ENCODE measurements around the gene KRT75.

The KRT75 gene

GRCh38 chr12:52439420-52439819 is 5.2 kb upstream of the KRT75 start:
- no peak for DNase-seq

DNA sequence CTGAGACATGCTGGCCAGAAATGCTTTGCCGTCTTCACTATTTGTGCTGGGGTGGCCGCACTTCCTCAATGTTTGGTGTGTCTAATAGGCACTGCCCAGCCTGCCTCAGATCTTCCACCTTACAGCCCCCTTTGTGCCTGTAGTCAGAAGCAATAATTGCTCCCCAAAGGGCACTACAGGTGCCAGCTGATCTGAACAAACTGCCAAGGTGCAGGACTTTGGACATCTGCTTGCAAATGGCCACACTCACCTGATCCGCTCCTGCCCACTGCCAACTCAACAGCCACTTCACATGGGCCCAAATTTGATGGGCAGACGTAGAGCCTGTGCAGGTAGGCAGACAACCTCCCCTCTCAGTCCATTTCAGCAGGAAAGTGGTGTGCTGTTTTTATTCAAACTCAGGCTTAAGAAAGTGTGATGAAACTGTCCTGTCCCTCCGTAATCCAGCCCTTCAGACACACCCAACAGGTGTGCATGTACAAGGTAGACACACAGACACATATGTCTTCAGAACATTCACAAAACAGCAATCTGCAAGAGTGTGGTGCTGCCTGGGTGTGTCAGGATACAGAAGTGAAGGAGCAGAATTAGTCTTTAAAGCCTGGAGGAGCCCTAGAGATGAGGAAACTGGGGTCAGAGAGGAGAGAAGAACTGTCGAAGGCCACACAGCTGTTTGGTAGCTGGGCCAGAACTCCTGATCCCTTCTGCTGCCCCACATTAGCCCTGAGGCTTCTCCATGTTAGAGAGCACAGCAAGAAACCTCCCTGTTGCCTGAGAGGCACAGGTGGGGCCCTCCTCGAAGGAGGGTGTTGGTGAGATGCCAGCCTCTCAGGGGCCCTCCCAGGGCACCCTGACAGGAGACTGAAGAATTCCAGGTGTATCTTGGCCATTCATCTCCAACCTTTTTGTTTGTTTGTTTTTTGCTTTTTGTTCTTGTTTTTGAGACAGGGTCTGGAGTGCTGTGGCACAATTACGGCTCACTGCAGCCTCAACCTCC is 4.4 kb upstream of the KRT75 start:
- no peak for DNase-seq

GRCh38 chr12:52437508-52437907 is 3.3 kb upstream of the KRT75 start:
- DNase-seq, result no peak

DNA sequence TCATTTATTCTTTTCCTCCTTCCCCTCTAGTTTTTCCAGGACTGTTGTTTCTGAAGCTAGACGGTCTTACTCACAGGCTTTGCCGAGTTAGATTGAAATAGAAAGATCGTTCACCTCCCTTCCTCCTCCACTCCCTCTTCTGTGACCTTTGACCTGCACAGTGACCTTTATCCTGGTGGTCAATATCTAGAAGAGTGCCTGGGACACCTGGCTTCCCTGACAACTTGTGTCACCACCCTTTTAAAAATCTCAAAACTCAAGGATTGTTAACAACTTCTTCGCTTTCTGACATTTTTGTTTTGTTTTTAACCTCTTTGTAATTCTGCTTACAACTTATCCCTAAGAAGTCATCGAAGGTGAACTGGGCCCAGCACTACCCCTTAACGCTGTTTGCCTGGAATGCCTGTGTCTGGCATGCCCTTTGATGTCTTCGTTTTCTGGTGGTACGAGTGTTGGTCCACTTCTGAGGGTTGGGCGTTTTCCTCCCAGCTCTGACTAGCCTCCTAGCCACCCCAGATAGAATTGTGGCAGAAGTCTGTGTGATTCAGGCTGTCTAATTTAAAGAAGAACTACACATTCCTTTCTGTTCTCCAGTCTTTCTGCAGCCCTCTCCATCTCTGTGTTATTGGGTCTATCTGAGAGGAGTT is 2.8 kb upstream of the KRT75 start:
- no peak for DNase-seq

DNA sequence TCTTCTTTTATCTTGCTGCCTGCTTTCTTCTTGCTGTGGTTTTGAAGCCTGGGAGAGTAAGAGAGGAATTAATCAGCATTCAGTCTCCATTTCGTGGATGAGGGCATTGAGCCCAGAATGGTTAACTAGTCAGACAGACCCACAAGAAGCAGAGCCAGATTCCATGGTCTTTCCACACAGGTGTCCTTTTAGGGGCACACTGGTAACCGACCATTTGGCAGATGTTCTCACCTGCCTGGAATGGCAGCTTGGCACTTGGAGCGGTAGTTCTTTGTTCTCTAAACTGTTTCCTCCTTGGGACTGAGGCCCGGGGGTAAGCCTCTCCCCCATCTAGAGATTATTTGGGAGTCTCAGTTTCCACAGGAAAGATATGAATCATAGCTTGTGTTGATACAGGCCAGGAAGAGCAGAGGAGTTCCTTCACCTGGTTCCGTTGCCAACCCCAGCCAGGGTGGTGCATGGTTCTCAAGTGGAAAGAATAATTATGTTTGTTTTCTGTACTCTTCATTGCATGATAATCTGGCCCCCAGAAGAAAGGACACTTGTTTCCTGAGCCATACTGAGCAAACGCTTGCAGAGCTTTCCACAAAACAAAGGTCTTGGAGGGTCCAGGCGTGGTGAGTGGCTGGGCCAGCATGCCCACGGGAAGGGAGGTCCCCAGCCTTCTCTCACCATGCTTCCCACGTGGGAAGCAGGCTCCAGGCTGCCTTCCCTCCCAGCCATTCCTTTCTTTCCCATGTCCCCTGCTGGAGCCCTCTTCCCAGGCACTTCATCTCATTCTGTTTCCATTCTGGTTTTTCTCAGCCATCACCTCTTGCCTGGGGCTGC is 2.0 kb upstream of the KRT75 start:
- DNase-seq, result no peak

DNA sequence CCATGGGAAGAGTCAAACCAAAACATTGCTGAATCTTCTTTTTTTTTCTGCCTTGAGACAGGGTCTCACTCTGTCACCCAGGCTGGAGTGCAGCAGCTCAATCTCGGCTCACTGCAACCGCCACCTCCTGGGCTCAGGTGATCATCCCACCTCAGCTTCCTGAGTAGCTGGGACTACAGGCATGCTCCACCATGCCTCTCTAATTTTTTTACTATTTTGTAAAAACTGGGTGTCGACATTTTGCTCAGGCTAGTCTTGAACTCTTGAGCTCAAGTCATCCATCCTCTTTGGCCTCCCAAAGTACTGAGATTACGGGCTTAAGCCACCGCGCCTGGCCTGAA is 1.5 kb upstream of the KRT75 start:
- no peak for DNase-seq

DNA sequence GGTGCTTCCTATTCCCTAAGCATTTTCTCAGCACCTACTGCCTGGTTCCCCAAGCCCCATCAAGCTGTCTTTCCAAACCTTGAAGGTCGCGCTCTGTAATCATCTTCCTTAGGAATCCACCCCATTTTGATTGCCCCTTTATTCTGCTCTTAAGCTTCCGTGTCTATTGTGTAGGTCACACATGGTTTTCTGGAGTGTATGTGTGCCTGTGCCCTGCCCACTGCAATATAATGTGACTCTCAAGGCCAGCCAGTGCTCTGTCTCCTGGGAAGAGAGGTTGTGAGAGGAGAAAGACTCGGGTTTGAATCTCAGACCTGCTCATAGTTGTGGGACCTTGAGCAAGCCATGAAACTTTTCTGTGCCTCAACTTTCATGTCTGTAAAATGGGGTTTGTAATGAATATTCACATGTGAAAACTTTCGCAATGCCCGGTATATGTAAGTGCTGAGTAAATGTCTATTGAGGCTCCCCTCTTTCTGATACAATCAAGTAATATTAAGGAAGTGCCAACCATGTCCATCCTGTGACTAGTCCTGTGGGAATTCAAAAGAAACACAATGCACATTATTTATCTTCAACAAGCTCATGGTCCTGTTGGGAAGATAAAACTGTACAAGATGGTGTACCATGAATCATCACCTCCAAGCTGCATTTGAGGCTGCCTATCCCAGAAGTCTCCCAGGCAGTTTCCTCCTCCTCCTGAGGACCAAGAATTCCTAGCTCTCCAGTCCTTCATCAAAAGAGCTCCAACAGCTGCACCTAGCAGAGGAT is 774 bp upstream of the KRT75 start:
- no peak for DNase-seq

- DNase-seq, result no peak
Measured at GRCh38 chr12:52433501-52434080, 580 bp downstream of the KRT75 start.

- no peak for DNase-seq
Measured at GRCh38 chr12:52432559-52433207, 1.5 kb downstream of the KRT75 start.

DNA sequence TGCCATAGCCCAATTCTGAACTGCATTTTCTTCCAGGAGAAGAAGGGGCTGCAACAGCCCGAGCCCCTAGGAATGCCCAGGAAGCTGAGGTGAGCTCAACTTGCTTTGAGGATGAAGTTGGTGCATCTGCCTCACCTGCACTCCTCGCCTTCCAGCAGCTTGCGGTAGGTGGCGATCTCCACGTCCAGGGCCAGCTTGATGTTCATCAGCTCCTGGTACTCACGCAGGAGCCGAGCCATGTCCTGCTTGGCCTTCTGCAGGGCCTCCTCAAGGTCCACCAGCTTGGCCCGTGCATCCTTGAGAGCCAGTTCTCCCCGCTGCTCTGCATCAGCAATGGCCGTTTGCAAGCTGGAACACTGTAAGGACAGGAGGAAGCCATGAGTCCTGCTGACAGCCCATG is 6.0 kb downstream of the KRT75 start:
- DNase-seq, result peak; percentile 48

DNA sequence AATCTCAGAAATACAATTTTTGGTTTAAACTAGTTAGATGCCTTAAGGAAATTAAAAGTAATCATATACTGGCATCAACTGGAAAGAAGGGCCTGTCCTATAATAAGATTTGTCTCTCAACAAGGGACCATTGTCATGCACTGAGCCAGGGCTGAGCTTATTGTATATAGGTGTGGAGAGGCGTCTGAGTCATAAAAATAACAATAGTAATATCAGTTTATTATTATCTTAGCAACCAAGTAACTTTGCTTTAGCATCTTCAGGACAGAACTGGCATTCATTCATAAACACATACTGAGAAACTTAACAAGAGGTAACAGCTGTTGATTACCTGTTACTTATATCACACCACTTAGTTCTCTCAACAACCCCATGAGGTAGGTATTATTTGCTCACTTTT is 7.1 kb downstream of the KRT75 start:
- DNase-seq, result no peak

DNA sequence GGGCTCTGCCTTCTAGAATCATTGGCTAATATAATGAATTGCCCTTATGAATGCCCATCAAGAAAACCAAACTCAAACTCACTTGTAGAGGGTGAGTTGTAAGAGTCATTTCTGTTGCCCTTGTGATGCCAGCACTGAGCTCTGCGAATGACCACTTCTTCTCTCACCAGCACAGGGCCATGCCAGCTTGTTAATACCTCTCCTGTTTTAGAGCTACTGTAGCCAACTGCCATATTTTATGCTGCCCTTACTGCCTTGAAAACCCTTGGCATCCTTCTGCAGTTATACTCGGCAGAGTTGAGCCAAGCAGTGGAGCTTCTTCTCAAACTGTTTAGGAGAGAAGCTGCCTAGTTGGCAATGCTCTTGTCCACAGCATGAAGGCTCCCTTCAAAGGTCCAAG is 8.1 kb downstream of the KRT75 start:
- DNase-seq, result no peak

DNA sequence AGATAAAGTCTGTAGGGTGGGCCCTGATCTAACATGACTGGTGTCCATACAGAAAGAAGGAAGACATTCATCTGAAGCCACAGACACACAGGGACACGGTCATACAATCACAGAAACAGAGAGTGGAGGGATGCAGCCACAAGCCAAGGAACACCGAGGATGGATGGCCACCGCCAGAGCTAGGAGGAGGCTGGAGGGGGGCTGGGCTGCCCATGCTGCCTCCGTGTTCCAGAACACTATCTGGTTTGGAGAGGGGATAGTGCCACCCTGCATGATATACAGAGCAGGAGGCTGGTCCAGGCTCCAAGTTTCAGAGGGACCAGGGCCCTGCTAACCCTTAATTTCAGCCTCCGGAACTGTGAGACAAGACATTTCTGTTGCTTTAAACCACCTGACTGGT is 8.7 kb downstream of the KRT75 start:
- no peak for DNase-seq

DNA sequence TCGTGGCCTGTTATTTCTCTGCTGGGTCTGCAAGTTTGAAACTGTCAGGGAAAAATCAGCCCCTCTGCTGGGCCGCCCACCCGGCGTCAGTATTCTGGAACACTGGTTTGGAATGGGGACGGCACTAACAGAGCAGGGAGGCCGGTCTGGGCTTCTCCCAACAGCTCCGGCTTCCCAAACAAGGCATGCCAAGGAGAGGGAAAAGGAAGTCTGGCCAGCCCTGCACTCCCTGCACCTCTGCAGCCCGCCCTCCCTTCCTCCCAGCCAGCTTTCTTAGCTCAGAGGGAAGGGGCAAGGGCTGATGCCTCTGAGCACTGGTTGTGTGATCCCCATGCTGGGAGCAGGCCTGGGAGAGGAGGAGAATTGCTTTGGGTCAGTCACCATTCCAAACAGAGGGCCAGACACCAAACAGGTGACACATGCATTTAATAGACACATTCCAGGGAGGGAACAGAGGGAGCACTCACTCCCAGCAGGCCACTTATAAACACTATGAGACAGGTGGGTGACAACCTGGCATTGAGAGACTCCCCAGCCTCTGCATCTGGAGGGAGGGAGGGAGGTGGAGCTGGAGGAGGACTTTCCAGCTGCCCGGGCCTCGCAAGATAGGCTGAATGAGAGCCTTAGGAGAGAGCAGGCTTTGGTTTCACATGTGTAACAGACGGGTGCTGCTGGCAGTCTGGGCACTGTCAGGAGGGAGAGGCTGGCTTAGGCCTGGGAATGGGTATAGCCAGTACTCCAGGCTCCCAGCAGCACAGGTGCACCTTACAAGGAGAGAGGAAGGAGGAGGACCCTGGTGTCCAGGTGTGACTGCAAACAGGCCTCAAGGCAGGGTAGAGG is 10.3 kb downstream of the KRT75 start:
- no peak for DNase-seq

DNA sequence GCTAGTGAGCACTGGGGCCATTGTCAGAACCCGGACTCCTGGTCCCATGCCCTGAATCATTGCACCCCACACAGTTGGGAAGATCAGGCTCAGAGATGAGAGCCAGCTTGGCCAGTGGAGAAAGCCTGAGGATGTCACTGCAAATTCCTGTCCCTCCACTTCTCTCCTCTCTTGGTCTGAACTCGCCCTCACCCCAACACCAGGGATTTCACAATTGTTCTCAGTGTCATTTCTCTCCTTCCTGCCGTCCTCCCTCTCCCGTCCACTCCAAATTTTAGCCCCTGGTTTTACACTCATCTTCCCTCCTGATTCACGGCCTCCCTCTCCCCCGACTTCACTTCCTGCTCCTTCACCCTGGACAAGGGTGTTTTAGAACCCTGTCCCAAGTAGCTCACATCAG is 11.1 kb downstream of the KRT75 start:
- DNase-seq, result no peak

DNA sequence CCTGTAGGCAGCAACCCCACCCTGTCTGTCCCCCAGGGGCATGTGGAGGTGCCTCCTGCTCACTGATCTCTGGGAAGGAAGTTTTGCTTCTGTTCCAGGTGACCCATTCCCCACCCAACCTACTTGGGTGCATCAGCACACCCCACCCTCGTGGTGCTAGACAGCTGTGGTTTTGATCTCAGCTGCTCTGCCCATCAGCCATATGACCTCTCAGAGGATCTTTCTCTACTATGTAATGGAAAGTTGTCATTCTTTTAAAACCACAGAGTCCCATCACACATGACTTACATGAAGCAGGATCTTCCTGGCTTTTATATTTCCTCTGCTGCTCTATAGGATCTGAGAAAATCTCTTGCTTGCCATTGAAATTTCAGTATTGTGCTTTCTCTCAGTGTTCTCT is 14.5 kb downstream of the KRT75 start:
- DNase-seq, result no peak

- DNase-seq, result no peak
Measured at GRCh38 chr12:52418576-52419110, 15.5 kb downstream of the KRT75 start.

DNA sequence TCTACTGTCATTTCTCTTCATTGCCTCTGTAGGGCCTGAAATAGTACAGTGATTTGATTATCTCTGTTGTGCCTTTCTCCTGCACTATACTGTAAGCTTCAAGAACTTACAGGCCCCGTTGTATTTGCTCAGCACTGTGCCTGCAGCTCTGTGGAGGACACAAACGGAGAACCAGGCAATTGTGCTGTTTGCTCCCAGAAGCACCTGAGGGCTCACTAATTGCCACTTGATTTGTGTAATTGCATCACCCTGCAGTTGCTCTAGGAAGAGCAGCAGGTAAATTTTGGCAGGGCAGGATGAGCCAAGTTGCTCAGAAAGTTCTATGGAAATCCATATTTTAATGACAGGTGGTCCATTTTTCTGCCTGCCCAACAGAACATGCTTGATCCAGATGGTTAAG is 16.4 kb downstream of the KRT75 start:
- DNase-seq, result no peak

GRCh38 chr12:52416795-52417194 is 17.4 kb downstream of the KRT75 start:
- DNase-seq, result no peak
